ENCODE data around the gene ETS1. TPM values are rescaled to one million over a fixed set of nuclear protein-coding genes. Genes with fewer than 3 reads are reported as not detected.
A peak's percentile ranks its signal among the peaks of the same experiment; 100 is the strongest.

ETS1 gene
- total and polyA plus RNA-seq, 4 donors, result 27.7 to 36.3 (median 31.8) TPM

DNA sequence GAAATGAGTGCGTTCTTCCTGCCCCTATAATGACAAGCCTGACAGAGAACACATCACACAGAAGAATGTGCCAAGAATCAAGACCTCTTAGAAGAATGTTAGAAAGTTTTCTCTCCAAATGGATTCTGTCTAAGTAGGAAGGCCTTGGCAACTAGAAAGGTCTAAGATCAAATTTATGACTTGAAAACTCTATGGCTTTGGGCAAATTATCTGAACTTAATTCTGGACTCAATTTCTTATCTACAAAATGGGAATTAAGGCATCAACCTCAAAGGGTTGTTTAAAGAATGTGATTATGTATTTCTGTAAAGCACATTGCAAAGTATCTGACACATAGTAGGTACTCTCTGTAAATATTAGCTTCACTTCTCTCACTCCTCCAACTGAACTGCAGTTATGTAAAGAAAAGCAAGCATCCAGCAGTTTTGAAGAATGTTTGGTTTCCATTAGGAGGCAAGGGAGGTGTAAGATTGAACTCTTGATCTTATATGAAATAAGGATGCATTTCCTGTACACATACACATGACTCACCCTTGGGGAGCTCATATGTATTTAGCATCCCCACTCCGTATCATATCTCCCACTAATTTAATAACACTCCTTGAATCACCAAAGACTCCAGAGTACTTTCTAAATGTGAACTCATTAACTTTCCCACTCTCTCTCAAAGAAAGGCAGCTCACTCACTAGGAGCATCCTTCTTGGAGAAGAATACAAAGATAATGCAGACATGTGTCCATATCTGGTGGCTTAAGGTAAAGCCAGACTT lies 77.6 kb downstream of the ETS1 start:
- 60% methylated on average over 1 of the region's 2 CpGs for WGBS (ENCODE audit: insufficient coverage)
- no peak for DNase-seq (ENCODE audit: low read depth in 4 of 6, low spot score in 6 of 6)
- peaks cover 19% of the 10 kb centered on the region for H3K4me1 ChIP-seq (ENCODE audit: control insufficient read depth, insufficient read depth, low read length)
- H3K36me3 ChIP-seq (ENCODE audit: control insufficient read depth, insufficient read depth, low read length), result no peaks in the 10 kb centered on the region
- no peak overlapping the region for H3K27ac ChIP-seq (ENCODE audit: low read depth, low read length)
- H3K9me3 ChIP-seq (ENCODE audit: control insufficient read depth, insufficient read depth, low read length), result no peaks in the 10 kb centered on the region
- H3K27me3 ChIP-seq (ENCODE audit: control insufficient read depth, insufficient read depth, low read length), result peaks cover 25% of the 10 kb centered on the region
- no peak overlapping the region for H3K4me3 ChIP-seq (ENCODE audit: low read depth, low read length)

- H3K4me3 ChIP-seq (ENCODE audit: low read depth, low read length), result no peak overlapping the region
- H3K4me1 ChIP-seq (ENCODE audit: control insufficient read depth, insufficient read depth, low read length), result peaks cover 19% of the 10 kb centered on the region
- H3K36me3 ChIP-seq (ENCODE audit: control insufficient read depth, insufficient read depth, low read length), result no peaks in the 10 kb centered on the region
- H3K9me3 ChIP-seq (ENCODE audit: control insufficient read depth, insufficient read depth, low read length), result no peaks in the 10 kb centered on the region
- no peak for DNase-seq (ENCODE audit: low read depth in 4 of 6, low spot score in 6 of 6)
- 92% methylated on average over 5 of the region's 8 CpGs for WGBS (ENCODE audit: insufficient coverage)
- H3K27me3 ChIP-seq (ENCODE audit: control insufficient read depth, insufficient read depth, low read length), result peaks cover 25% of the 10 kb centered on the region
- no peak overlapping the region for H3K27ac ChIP-seq (ENCODE audit: low read depth, low read length)
These were observed 78.4 kb downstream of the ETS1 start for GRCh38 chr11:128508770-128509510.

GRCh38 chr11:128507936-128508335 lies 79.4 kb downstream of the ETS1 start:
- Histone ChIP-seq H3K9me3 (ENCODE audit: control insufficient read depth, insufficient read depth, low read length) (no peaks in the 10 kb centered on the region), H3K27me3 (ENCODE audit: control insufficient read depth, insufficient read depth, low read length) (peaks cover 22% of the 10 kb centered on the region), H3K4me3 (ENCODE audit: low read depth, low read length) (no peak overlapping the region), H3K4me1 (ENCODE audit: control insufficient read depth, insufficient read depth, low read length) (peaks cover 21% of the 10 kb centered on the region), H3K27ac (ENCODE audit: low read depth, low read length) (no peak overlapping the region), H3K36me3 (ENCODE audit: control insufficient read depth, insufficient read depth, low read length) (no peaks in the 10 kb centered on the region)
- 66% methylated on average over 4 of the region's 6 CpGs for WGBS (ENCODE audit: insufficient coverage)
- DNase-seq (ENCODE audit: low read depth in 4 of 6, low spot score in 6 of 6), result no peak

- no peaks in the 10 kb centered on the region for H3K9me3 ChIP-seq (ENCODE audit: control insufficient read depth, insufficient read depth, low read length)
- H3K27me3 ChIP-seq (ENCODE audit: control insufficient read depth, insufficient read depth, low read length), result peaks cover 17% of the 10 kb centered on the region
- H3K36me3 ChIP-seq (ENCODE audit: control insufficient read depth, insufficient read depth, low read length), result no peaks in the 10 kb centered on the region
- peaks cover 24% of the 10 kb centered on the region for H3K4me1 ChIP-seq (ENCODE audit: control insufficient read depth, insufficient read depth, low read length)
- peak in 2 of 6 donors; percentile 69 to 78 for DNase-seq (ENCODE audit: low read depth in 4 of 6, low spot score in 6 of 6)
- 25% methylated on average over 12 of the region's 12 CpGs for WGBS (ENCODE audit: insufficient coverage)
- peak overlapping the region; percentile 25 for H3K27ac ChIP-seq (ENCODE audit: low read depth, low read length)
- no peak overlapping the region for H3K4me3 ChIP-seq (ENCODE audit: low read depth, low read length)
These were observed 80.3 kb downstream of the ETS1 start for GRCh38 chr11:128506999-128507611.

- Histone ChIP-seq H3K36me3 (ENCODE audit: control insufficient read depth, insufficient read depth, low read length) (no peaks in the 10 kb centered on the region), H3K4me1 (ENCODE audit: control insufficient read depth, insufficient read depth, low read length) (peaks cover 24% of the 10 kb centered on the region), H3K27ac (ENCODE audit: low read depth, low read length) (no peak overlapping the region), H3K9me3 (ENCODE audit: control insufficient read depth, insufficient read depth, low read length) (no peaks in the 10 kb centered on the region), H3K4me3 (ENCODE audit: low read depth, low read length) (no peak overlapping the region), H3K27me3 (ENCODE audit: control insufficient read depth, insufficient read depth, low read length) (peaks cover 18% of the 10 kb centered on the region)
- 94% methylated on average over 11 of the region's 15 CpGs for WGBS (ENCODE audit: insufficient coverage)
- DNase-seq (ENCODE audit: low read depth in 4 of 6, low spot score in 6 of 6), result no peak
These were observed 81.0 kb downstream of the ETS1 start for GRCh38 chr11:128506356-128506755.

DNA sequence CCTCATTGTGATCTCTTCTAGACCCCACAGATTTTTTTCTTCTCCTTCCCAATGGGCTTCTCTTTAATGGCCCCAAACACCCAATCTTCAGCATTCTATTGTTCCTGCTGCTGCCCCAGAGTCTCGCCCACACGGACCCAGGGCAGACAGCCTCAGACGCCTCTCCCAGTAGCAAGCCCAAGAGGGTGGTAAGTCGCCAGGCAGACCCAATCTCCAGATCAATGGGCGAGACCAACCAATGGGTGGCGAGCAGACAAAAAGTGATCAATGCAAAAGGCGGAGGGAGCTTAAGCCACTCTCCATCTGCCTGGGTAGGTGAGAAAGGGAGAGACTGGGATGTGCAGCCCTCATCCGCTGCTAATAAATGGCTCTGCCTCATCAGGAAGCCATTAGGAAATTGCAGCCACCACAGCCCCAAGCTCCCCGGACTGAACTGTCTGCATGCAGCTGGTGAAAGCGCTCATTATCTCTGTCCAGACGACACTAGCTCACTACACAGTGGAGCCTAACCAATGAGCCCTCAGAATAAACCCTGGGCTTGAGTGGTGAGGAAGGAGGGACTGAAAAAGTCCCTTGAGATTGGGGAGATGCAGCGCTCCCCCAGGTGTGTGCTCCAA lies 81.8 kb downstream of the ETS1 start:
- no peak overlapping the region for H3K4me3 ChIP-seq (ENCODE audit: low read depth, low read length)
- no peaks in the 10 kb centered on the region for H3K9me3 ChIP-seq (ENCODE audit: control insufficient read depth, insufficient read depth, low read length)
- H3K36me3 ChIP-seq (ENCODE audit: control insufficient read depth, insufficient read depth, low read length), result no peaks in the 10 kb centered on the region
- 78% methylated on average over 6 of the region's 12 CpGs for WGBS (ENCODE audit: insufficient coverage)
- H3K27ac ChIP-seq (ENCODE audit: low read depth, low read length), result no peak overlapping the region
- peaks cover 24% of the 10 kb centered on the region for H3K4me1 ChIP-seq (ENCODE audit: control insufficient read depth, insufficient read depth, low read length)
- peaks cover 16% of the 10 kb centered on the region for H3K27me3 ChIP-seq (ENCODE audit: control insufficient read depth, insufficient read depth, low read length)
- DNase-seq (ENCODE audit: low read depth in 4 of 6, low spot score in 6 of 6), result no peak

DNA sequence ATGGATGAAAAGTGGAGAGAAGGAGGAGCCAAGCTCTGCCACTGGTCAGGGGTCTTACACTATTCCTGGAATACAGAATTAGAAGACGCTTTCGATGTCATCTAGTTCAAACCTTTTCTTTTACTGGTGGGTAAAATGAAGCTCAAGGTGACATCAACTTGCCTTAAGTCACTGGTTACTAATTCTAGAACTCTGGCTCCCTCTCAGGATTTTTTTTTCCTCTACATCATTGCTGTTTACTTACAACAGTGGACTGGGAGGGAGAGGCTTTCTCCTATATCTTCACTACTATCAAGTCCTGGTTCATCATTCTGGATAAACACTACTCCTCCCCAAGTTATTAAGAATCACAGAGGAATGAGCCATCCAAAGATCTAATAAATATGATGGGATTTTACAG lies 82.9 kb downstream of the ETS1 start:
- H3K27me3 ChIP-seq (ENCODE audit: control insufficient read depth, insufficient read depth, low read length), result peaks cover 13% of the 10 kb centered on the region
- H3K36me3 ChIP-seq (ENCODE audit: control insufficient read depth, insufficient read depth, low read length), result no peaks in the 10 kb centered on the region
- peaks cover 31% of the 10 kb centered on the region for H3K4me1 ChIP-seq (ENCODE audit: control insufficient read depth, insufficient read depth, low read length)
- DNase-seq (ENCODE audit: low read depth in 4 of 6, low spot score in 6 of 6), result no peak
- no peak overlapping the region for H3K4me3 ChIP-seq (ENCODE audit: low read depth, low read length)
- no peaks in the 10 kb centered on the region for H3K9me3 ChIP-seq (ENCODE audit: control insufficient read depth, insufficient read depth, low read length)
- H3K27ac ChIP-seq (ENCODE audit: low read depth, low read length), result no peak overlapping the region
- whole genome bisulfite sequencing (ENCODE audit: insufficient coverage), result no CpG with 5 or more reads among the region's 2 CpGs

DNA sequence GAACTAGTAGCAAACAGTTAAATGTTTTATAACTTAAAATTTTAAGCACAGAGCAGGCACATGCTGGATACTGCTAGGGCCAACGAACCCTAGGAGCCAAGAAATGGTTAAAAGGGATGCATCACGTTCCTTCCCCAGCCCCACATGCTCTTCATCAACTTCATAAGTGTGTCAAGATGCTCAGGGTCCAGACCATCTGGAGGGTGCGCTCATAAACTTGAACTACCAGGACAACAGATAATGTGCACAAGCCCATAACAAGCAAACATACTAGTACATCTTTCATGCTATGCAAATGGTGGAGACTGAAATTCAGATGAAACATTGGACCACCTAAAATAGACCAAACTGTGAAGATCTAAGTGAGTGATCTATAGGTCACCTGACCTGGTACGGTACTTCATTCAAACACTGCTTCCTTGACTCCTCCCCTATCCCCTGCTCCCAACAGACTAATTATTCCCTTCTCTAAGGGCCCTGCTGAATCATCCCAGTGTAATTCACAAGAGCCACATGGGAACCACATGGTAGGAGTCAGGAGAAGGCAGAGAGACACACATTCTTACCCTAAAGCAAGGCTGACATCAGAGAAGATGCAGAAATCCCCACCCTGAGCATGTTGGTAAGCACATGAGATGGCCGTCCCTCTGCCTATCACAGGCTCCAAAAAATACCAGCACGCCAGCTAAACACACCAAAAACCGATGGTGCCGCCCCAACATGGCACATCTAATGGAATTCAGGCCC lies 83.9 kb downstream of the ETS1 start:
- H3K4me1 ChIP-seq (ENCODE audit: control insufficient read depth, insufficient read depth, low read length), result peaks cover 32% of the 10 kb centered on the region
- H3K4me3 ChIP-seq (ENCODE audit: low read depth, low read length), result no peak overlapping the region
- WGBS (ENCODE audit: insufficient coverage), result 65% methylated on average over 3 of the region's 8 CpGs
- peak overlapping the region; percentile 12 for H3K27ac ChIP-seq (ENCODE audit: low read depth, low read length)
- no peak for DNase-seq (ENCODE audit: low read depth in 4 of 6, low spot score in 6 of 6)
- H3K9me3 ChIP-seq (ENCODE audit: control insufficient read depth, insufficient read depth, low read length), result no peaks in the 10 kb centered on the region
- H3K36me3 ChIP-seq (ENCODE audit: control insufficient read depth, insufficient read depth, low read length), result no peaks in the 10 kb centered on the region
- peaks cover 11% of the 10 kb centered on the region for H3K27me3 ChIP-seq (ENCODE audit: control insufficient read depth, insufficient read depth, low read length)

- DNase-seq (ENCODE audit: low read depth in 4 of 6, low spot score in 6 of 6), result no peak
- Histone ChIP-seq H3K9me3 (ENCODE audit: control insufficient read depth, insufficient read depth, low read length) (no peaks in the 10 kb centered on the region), H3K36me3 (ENCODE audit: control insufficient read depth, insufficient read depth, low read length) (no peaks in the 10 kb centered on the region), H3K27me3 (ENCODE audit: control insufficient read depth, insufficient read depth, low read length) (peaks cover 12% of the 10 kb centered on the region), H3K4me3 (ENCODE audit: low read depth, low read length) (no peak overlapping the region), H3K4me1 (ENCODE audit: control insufficient read depth, insufficient read depth, low read length) (peaks cover 32% of the 10 kb centered on the region), H3K27ac (ENCODE audit: low read depth, low read length) (no peak overlapping the region)
- 41% methylated on average over 4 of the region's 4 CpGs for WGBS (ENCODE audit: insufficient coverage)
These were observed 84.6 kb downstream of the ETS1 start for GRCh38 chr11:128502726-128503125.

Measured in spinal cord (tissue), 10 donors.